ENCODE data around the gene RFX3.

DNA sequence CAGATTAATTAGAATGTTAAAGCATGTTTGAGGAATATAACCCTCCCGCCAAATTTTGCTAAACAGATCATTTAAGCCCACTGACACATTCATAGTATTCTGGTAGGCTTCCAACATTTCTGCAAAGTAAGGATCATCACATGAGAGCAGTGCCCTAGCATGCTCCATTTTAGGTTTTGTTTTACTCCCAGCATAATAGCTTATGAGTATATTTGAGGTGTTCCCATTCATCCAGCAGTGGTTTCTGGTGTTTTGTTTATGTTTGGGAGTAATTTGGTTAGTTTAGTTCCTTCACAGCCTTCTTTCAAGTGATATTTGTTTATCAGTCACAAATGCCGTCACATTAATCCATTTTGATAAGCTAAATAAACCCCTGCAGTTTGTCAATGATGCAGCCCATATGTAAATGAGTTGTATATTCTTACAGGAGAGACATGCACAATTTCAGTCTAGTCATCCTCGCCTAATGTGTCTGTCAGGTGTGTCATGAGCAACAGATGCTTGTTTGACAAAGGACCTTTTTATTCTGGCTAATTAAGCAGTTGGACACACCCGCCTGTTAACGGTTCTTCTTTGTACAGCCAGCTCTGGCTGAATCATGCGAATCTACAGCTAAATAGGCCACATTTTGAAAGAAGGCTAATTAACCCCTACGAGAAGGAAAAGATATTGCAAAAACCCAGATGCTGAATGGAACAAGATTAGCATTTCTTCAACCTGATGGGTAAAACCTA, 124.4 kb downstream of the RFX3 start:
- TF ChIP-seq, protein P1, sequence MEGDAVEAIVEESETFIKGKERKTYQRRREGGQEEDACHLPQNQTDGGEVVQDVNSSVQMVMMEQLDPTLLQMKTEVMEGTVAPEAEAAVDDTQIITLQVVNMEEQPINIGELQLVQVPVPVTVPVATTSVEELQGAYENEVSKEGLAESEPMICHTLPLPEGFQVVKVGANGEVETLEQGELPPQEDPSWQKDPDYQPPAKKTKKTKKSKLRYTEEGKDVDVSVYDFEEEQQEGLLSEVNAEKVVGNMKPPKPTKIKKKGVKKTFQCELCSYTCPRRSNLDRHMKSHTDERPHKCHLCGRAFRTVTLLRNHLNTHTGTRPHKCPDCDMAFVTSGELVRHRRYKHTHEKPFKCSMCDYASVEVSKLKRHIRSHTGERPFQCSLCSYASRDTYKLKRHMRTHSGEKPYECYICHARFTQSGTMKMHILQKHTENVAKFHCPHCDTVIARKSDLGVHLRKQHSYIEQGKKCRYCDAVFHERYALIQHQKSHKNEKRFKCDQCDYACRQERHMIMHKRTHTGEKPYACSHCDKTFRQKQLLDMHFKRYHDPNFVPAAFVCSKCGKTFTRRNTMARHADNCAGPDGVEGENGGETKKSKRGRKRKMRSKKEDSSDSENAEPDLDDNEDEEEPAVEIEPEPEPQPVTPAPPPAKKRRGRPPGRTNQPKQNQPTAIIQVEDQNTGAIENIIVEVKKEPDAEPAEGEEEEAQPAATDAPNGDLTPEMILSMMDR (IDR thresholded peaks at IDR 0.05; ENCODE audit: insufficient read depth, low read depth, low read length) = no peak
- no peak for TF ChIP-seq EZH2 (IDR thresholded peaks at IDR 0.05; ENCODE audit: insufficient read depth, low read length)

Measured in astrocyte (in vitro differentiated cells and primary cell).